H1 (cell line): ENCODE data around the gene CYP39A1. TPM values are rescaled to one million over a fixed set of nuclear protein-coding genes. Genes with fewer than 3 reads are reported as not detected.

Experiments used
- CTCF ChIA-PET: fragments of 300-600 bp; sonication (Branson Sonifier 250); formaldehyde crosslinking; loops from one replicate; lab custom pipeline; 2021; ENCODE audit not compliant: partially characterized antibody; lab: Charles Lee
- POLR2A ChIA-PET: fragments of 300-600 bp; sonication (Branson Sonifier 250); formaldehyde crosslinking; loops from one replicate; lab custom pipeline; 2021; ENCODE audit warnings: inconsistent platforms; ENCODE audit not compliant: partially characterized antibody; lab: Charles Lee
- DNase-seq, 2 experiments: peaks; one replicate each; pipeline versions ENCODE4 v3.0.0 to v3.0.0-alpha.2; 2010 to 2022; ENCODE audit warnings: low spot score in 2 of 2, low read depth in 1 of 2, mixed read lengths in 1 of 2
- FAIRE-seq: peaks from 2 replicates; lab custom pipeline; 2011; peaks lifted over from hg19 to GRCh38; lab: Jason Lieb, UNC
- H2AFZ ChIP-seq: 2 replicates; pipeline ENCODE4 v1.8.1; 2012; ENCODE audit warnings: low read length, inconsistent platforms
- H2AK5ac ChIP-seq: 2 replicates; pipeline ENCODE4 v1.6.1; 2013; ENCODE audit warnings: low read depth, low read length
- H2BK120ac ChIP-seq: replicated peaks from 2 replicates; pipeline ENCODE3; 2013; ENCODE audit warnings: low read depth, low read length, inconsistent platforms
- H2BK12ac ChIP-seq: 2 replicates; pipeline ENCODE4 v1.6.1; 2013; ENCODE audit warnings: low read depth, low read length
- H2BK15ac ChIP-seq: 2 replicates; pipeline ENCODE4 v1.6.1; 2013; ENCODE audit warnings: low read length
- H2BK20ac ChIP-seq: 2 replicates; pipeline ENCODE4 v1.6.1; 2013; ENCODE audit warnings: low read length
- H2BK5ac ChIP-seq: 2 replicates; pipeline ENCODE4 v1.6.1; 2013; ENCODE audit warnings: low read depth, low read length
- H3K14ac ChIP-seq: 2 replicates; pipeline ENCODE4 v1.6.1; 2013; ENCODE audit warnings: inconsistent platforms; ENCODE audit not compliant: insufficient read length
- H3K18ac ChIP-seq: 2 replicates; pipeline ENCODE4 v1.6.1; 2013; ENCODE audit warnings: low read length; ENCODE audit errors: extremely low read depth
- H3K23ac ChIP-seq: 2 replicates; pipeline ENCODE4 v1.6.1; 2013; ENCODE audit warnings: inconsistent platforms; ENCODE audit not compliant: insufficient read length
- H3K23me2 ChIP-seq: 2 replicates; pipeline ENCODE4 v1.6.1; 2013; ENCODE audit warnings: low read depth, low read length
- H3K27ac ChIP-seq: 2 replicates; pipeline ENCODE4 v1.6.1; 2011; ENCODE audit warnings: low read depth, low read length, inconsistent platforms
- H3K27me3 ChIP-seq, 4 experiments: replicated peaks in 1 of 4; 1 replicate in 1 of 4; 2 replicates in 3 of 4; pipeline versions ENCODE4 v1.6.1 to v1.8.1; 2011 to 2013; ENCODE audit warnings: low read length in 3 of 4, mild to moderate bottlenecking in 3 of 4, inconsistent platforms in 2 of 4, mixed read lengths in 2 of 4, moderate library complexity in 1 of 4; ENCODE audit not compliant: control insufficient read depth in 3 of 4, insufficient read depth in 3 of 4; ENCODE audit errors: extremely low read depth in 1 of 4
- H3K36me3 ChIP-seq, 4 experiments: 2 replicates each; pipeline versions ENCODE4 v1.6.1 to v1.8.1; 2011 to 2013; ENCODE audit warnings: mild to moderate bottlenecking in 4 of 4, low read length in 3 of 4, moderate library complexity in 2 of 4, control low read depth in 1 of 4, inconsistent platforms in 1 of 4; ENCODE audit not compliant: insufficient read depth in 4 of 4, control insufficient read depth in 2 of 4
- H3K4ac ChIP-seq: replicated peaks from 2 replicates; pipeline ENCODE3; 2013; ENCODE audit warnings: low read length, low read depth, mixed read lengths, inconsistent platforms; ENCODE audit not compliant: insufficient read length
- H3K4me1 ChIP-seq, 4 experiments: replicated peaks in 1 of 4; 1 replicate in 1 of 4; 2 replicates in 3 of 4; pipeline versions ENCODE4 v1.6.1 to v1.8.1; 2011 to 2013; ENCODE audit warnings: low read length in 3 of 4, inconsistent platforms in 2 of 4, mixed read lengths in 1 of 4; ENCODE audit not compliant: insufficient read depth in 4 of 4, control insufficient read depth in 3 of 4
- H3K4me2 ChIP-seq, 2 experiments: 2 replicates each; pipeline versions ENCODE4 v1.6.1 to v1.8.1; 2011 to 2013; ENCODE audit warnings: low read depth in 2 of 2, low read length in 2 of 2, control low read depth in 1 of 2, inconsistent platforms in 1 of 2, mild to moderate bottlenecking in 1 of 2; ENCODE audit not compliant: insufficient read depth in 1 of 2
- H3K4me3 ChIP-seq, 4 experiments: fragments of 200-600, 300-600 bp in 1 of 4; sonication (generic), shearing (Covaris generic), sonication (Bioruptor Twin) in 1 of 4; 2 replicates each; pipeline versions ENCODE4 v1.5.1 to v1.8.1; 2011 to 2016; ENCODE audit warnings: low read length in 4 of 4, low read depth in 3 of 4, control low read depth in 2 of 4, inconsistent platforms in 2 of 4, mild to moderate bottlenecking in 2 of 4, mixed read lengths in 1 of 4, moderate library complexity in 1 of 4; ENCODE audit not compliant: insufficient read depth in 2 of 4; ENCODE audit errors: extremely low read depth in 1 of 4
- H3K56ac ChIP-seq: replicated peaks from 2 replicates; pipeline ENCODE3; 2013; ENCODE audit warnings: low read depth, mild to moderate bottlenecking, mixed read lengths, low read length, inconsistent platforms; ENCODE audit not compliant: insufficient read length
- H3K79me1 ChIP-seq: 2 replicates; pipeline ENCODE4 v1.6.1; 2013; ENCODE audit warnings: low read depth, low read length, control low read depth
- H3K79me2 ChIP-seq, 2 experiments: 2 replicates each; pipeline versions ENCODE4 v1.6.1 to v1.8.1; 2012 to 2013; ENCODE audit warnings: low read length in 2 of 2, mild to moderate bottlenecking in 2 of 2, inconsistent platforms in 1 of 2; ENCODE audit not compliant: insufficient read depth in 2 of 2, control insufficient read depth in 1 of 2
- H3K9ac ChIP-seq, 4 experiments: replicated peaks in 1 of 4; 1 replicate in 1 of 4; 2 replicates in 3 of 4; pipeline versions ENCODE4 v1.6.1 to v1.8.1; 2011 to 2013; ENCODE audit warnings: low read depth in 3 of 4, low read length in 3 of 4, control low read depth in 2 of 4, mild to moderate bottlenecking in 2 of 4, moderate library complexity in 2 of 4, inconsistent platforms in 1 of 4; ENCODE audit errors: extremely low read depth in 1 of 4
- H3K9me3 ChIP-seq, 2 experiments: 2 replicates each; pipeline versions ENCODE4 v1.6.1 to v1.8.1; 2012 to 2013; ENCODE audit warnings: mild to moderate bottlenecking in 2 of 2, moderate library complexity in 2 of 2, control low read depth in 1 of 2, inconsistent platforms in 1 of 2, low read depth in 1 of 2, low read length in 1 of 2, mixed read lengths in 1 of 2; ENCODE audit not compliant: insufficient read depth in 2 of 2
- H4K20me1 ChIP-seq, 2 experiments: replicated peaks in 1 of 2; 2 replicates each; pipeline versions ENCODE3 to v1.8.1; 2011 to 2013; ENCODE audit warnings: inconsistent platforms in 2 of 2, low read length in 2 of 2, mild to moderate bottlenecking in 1 of 2; ENCODE audit not compliant: insufficient read depth in 2 of 2, control insufficient read depth in 1 of 2
- H4K5ac ChIP-seq: 2 replicates; pipeline ENCODE4 v1.6.1; 2013; ENCODE audit warnings: low read length, low read depth, mixed read lengths, inconsistent platforms; ENCODE audit not compliant: insufficient read length
- H4K8ac ChIP-seq: 2 replicates; pipeline ENCODE4 v1.8.0; 2013; ENCODE audit warnings: mild to moderate bottlenecking, moderate library complexity, low read length, inconsistent platforms; ENCODE audit not compliant: insufficient read depth; ENCODE audit errors: extremely low read depth
- H4K91ac ChIP-seq: replicated peaks from 2 replicates; pipeline ENCODE3; 2013; ENCODE audit warnings: low read length, mixed read lengths, inconsistent platforms; ENCODE audit not compliant: insufficient read length
- CBX8 ChIP-seq: fragments of 300-800, 300-1000 bp; sonication (generic); IDR thresholded peaks from 2 replicates; pipeline ENCODE4 v1.7.1; 2016; ENCODE audit warnings: low read depth, low read length, borderline replicate concordance
- CHD1 ChIP-seq: IDR thresholded peaks from 2 replicates; pipeline ENCODE4 v1.6.1; 2012; ENCODE audit warnings: low read depth, low read length, improper control_type of control experiment
- CTBP2 ChIP-seq: IDR thresholded peaks from 2 replicates; pipeline ENCODE4 v1.7.0; 2011; ENCODE audit warnings: borderline replicate concordance, mild to moderate bottlenecking, moderate library complexity, mixed read lengths, low read length; ENCODE audit not compliant: insufficient read depth, insufficient read length
- EGR1 ChIP-seq: IDR thresholded peaks from 2 replicates; pipeline ENCODE4 v1.6.1; 2011; ENCODE audit warnings: low read depth, low read length, borderline replicate concordance
- GABPA ChIP-seq: IDR thresholded peaks from 2 replicates; pipeline ENCODE4 v1.6.1; 2011; ENCODE audit warnings: mild to moderate bottlenecking, low read length, moderate library complexity, borderline replicate concordance; ENCODE audit not compliant: insufficient read depth
- HDAC6 ChIP-seq: IDR thresholded peaks from one replicate; pipeline ENCODE4 v1.7.1; 2012; ENCODE audit warnings: low read depth, mild to moderate bottlenecking, inconsistent platforms, low read length, moderate library complexity
- KDM1A ChIP-seq: fragments of 200-600, 300-600 bp; sonication (generic); IDR thresholded peaks from 2 replicates; pipeline ENCODE4 v1.7.1; 2016; ENCODE audit warnings: mild to moderate bottlenecking, low read length, borderline replicate concordance
- KDM4A ChIP-seq: IDR thresholded peaks from one replicate; pipeline ENCODE4 v1.7.1; 2012; ENCODE audit warnings: low read depth, mild to moderate bottlenecking, moderate library complexity, low read length, inconsistent platforms; ENCODE audit not compliant: severe bottlenecking
- RAD21 ChIP-seq, 2 experiments: IDR thresholded peaks in 1 of 2; conservative IDR thresholded peaks in 1 of 2; 2 replicates each; pipeline ENCODE4 v1.6.1; 2011; ENCODE audit warnings: low read depth in 2 of 2, low read length in 2 of 2, improper control_type of control experiment in 1 of 2, inconsistent platforms in 1 of 2, mild to moderate bottlenecking in 1 of 2, moderate library complexity in 1 of 2
- RFX5 ChIP-seq: IDR thresholded peaks from 2 replicates; pipeline ENCODE4 v1.6.1; 2011; ENCODE audit warnings: low read depth, low read length, improper control_type of control experiment, borderline replicate concordance
- TAF1 ChIP-seq: IDR thresholded peaks from 2 replicates; pipeline ENCODE4 v1.6.1; 2011; ENCODE audit warnings: mild to moderate bottlenecking, low read depth, low read length
- TEAD4 ChIP-seq: IDR thresholded peaks from 2 replicates; pipeline ENCODE4 v1.6.1; 2012; ENCODE audit warnings: low read depth, low read length, inconsistent platforms, mixed read lengths
- WGBS, 2 experiments: shearing (Covaris generic) in 1 of 2; methylation state at CpG; one replicate each; pipeline versions ENCODE4 v1.1.6 to v1.1.7; 2013 to 2015; ENCODE audit warnings: low lambda C conversion rate in 2 of 2, mixed read lengths in 2 of 2, inconsistent platforms in 1 of 2, low coverage in 1 of 2, missing lambda C conversion rate in 1 of 2; ENCODE audit not compliant: insufficient replicate concordance in 2 of 2, insufficient coverage in 1 of 2, insufficient read length in 1 of 2; ENCODE audit errors: extremely low coverage in 1 of 2, missing lambda C conversion rate in 1 of 2; 5-methylcytosine and 5-hydroxymethylcytosine counted together
- polyA plus RNA-seq, 7 experiments: library from polyadenylated mRNA; depleted of rRNA in 3 of 7; stranded (reverse) in 5 of 7; unstranded in 2 of 7; fragments of >200 nt in 5 of 7; fragments of 200-250 nt in 2 of 7; gene quantifications; 1 replicate in 5 of 7; 2 replicates in 1 of 7; 4 replicates in 1 of 7; pipeline versions ENCODE4 v1.2.1 to v1.2.3, GENCODE V29; 2011 to 2013; ENCODE audit warnings: missing spikeins in 2 of 7, mixed read lengths in 2 of 7
- total RNA-seq: library from RNA; stranded (reverse); fragmentation: NEBNext Ultra II Directional; extraction: Animal tissue kit (Norgen Biotek cat#: 25700); gene quantifications from 2 replicates; pipeline ENCODE4 v1.2.1, GENCODE V29; 2021

The CYP39A1 gene
- total and polyA plus RNA-seq, 2 of the 8 experiments (the other 6 are each of a cell fraction or from before 2014, with no cell fraction given): 0.71 to 2.4 TPM

DNA sequence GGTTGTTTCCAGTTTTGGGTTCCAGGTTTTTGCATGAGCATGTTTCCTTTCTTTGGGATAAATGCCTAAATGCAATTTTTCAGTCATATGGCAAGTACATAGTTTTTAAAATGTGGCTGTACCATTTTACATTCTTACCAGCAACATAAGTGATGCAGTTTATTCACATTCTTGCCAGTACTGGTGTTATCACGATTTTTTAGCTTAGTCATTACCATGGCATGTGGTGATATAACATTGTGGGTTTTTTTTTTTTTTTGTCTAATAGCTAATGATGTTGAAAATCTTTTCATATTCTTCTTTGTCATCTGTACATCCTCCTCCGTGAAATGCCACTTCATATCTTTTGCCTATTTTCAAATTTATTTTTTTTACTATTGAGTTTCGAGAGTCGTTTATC lies 32.2 kb upstream of the CYP39A1 start:
- H3K79me1 ChIP-seq: no peaks in the 10 kb centered on the region
- H2BK12ac ChIP-seq: no peak overlapping the region
- no peak overlapping the region for H4K91ac ChIP-seq
- H3K23me2 ChIP-seq: 0 out of 2 replicates have a peak, but pooled peaks cover 4% of the 10 kb centered on the region
- no peak overlapping the region for H3K27ac ChIP-seq
- H2BK5ac ChIP-seq: no peak overlapping the region
- no peak overlapping the region for H2AK5ac ChIP-seq
- DNase-seq: no peak
- H4K20me1 ChIP-seq: no peaks in the 10 kb centered on the region
- TF ChIP-seq KDM4A (no peak), RAD21 (IDR thresholded peaks at IDR 0.05 in 1 of 2, conservative IDR thresholded peaks at IDR 0.05 in 1 of 2; ENCODE audit: low read depth in 2 of 2, low read length in 2 of 2) (no peak), HDAC6 (no peak), CBX8 (no peak), EGR1 (no peak), KDM1A (no peak), GABPA (no peak), TEAD4 (no peak), TAF1 (no peak), CTBP2 (no peak), RFX5 (no peak), CHD1 (no peak)
- no peak overlapping the region for H3K23ac ChIP-seq
- 84% methylated on average over 4 of the region's 4 CpGs; no CpG with 5 or more reads in 1 of the 2 experiments for WGBS, 2 experiments
- no peak overlapping the region for H3K4ac ChIP-seq
- no peaks in the 10 kb centered on the region for H3K27me3 ChIP-seq
- no peak overlapping the region for H4K5ac ChIP-seq
- H3K18ac ChIP-seq: no peak overlapping the region
- H2BK15ac ChIP-seq: no peak overlapping the region
- no peak overlapping the region for H2BK120ac ChIP-seq
- no peak overlapping the region for H2BK20ac ChIP-seq
- no peak overlapping the region for H2AFZ ChIP-seq
- H3K4me2 ChIP-seq: no peak overlapping the region
- H3K4me1 ChIP-seq: no peaks in the 10 kb centered on the region
- no peaks in the 10 kb centered on the region for H3K36me3 ChIP-seq
- CTCF ChIA-PET: interaction anchor here (1.4 kb wide), 1 partner anchor 49 kb away, joined by 6 read pairs; no protein-coding TSS in a partner anchor
- POLR2A ChIA-PET: interaction anchor here (0.7 kb wide), 1 partner anchor 319 kb away, joined by 3 read pairs; no protein-coding TSS in a partner anchor
- no peak overlapping the region for H4K8ac ChIP-seq
- no peak overlapping the region for H3K4me3 ChIP-seq
- H3K14ac ChIP-seq: no peak overlapping the region
- FAIRE-seq: no peak
- no peak overlapping the region for H3K9ac ChIP-seq
- no peaks in the 10 kb centered on the region for H3K9me3 ChIP-seq
- no peaks in the 10 kb centered on the region for H3K79me2 ChIP-seq
- no peak overlapping the region for H3K56ac ChIP-seq
